Muscle of leg (tissue), 11 donors: ENCODE data around the gene CLIP2. TPM values are rescaled to one million over a fixed set of nuclear protein-coding genes. Genes with fewer than 3 reads are reported as not detected.
A peak's percentile ranks its signal among the peaks of the same experiment; 100 is the strongest.

Experiments used
- DNase-seq: peaks from one replicate; pipeline ENCODE4 v3.0.0; 2013
- H3K27ac ChIP-seq: one replicate; pipeline ENCODE4 v1.5.1; 2013; ENCODE audit warnings: mild to moderate bottlenecking, low read length, control low read depth
- H3K27me3 ChIP-seq: one replicate; pipeline ENCODE4 v1.6.1; 2013; ENCODE audit warnings: low read length; ENCODE audit not compliant: control insufficient read depth, insufficient read depth
- H3K36me3 ChIP-seq: one replicate; pipeline ENCODE4 v1.6.1; 2013; ENCODE audit warnings: low read length; ENCODE audit not compliant: control insufficient read depth, insufficient read depth
- H3K4me1 ChIP-seq: one replicate; pipeline ENCODE4 v1.6.1; 2013; ENCODE audit warnings: low read length; ENCODE audit not compliant: control insufficient read depth, insufficient read depth
- H3K4me3 ChIP-seq: one replicate; pipeline ENCODE4 v1.5.1; 2013; ENCODE audit warnings: low read length, control low read depth
- H3K9me3 ChIP-seq: replicated peaks from 2 replicates; pipeline ENCODE4 v1.6.1; 2013; ENCODE audit warnings: low read depth, low read length; ENCODE audit not compliant: control insufficient read depth
- WGBS: methylation state at CpG from one replicate; pipeline ENCODE4 v1.1.5; 2013; ENCODE audit warnings: missing lambda C conversion rate; ENCODE audit not compliant: insufficient coverage; 5-methylcytosine and 5-hydroxymethylcytosine counted together
- polyA plus RNA-seq, 8 donors: library from polyadenylated mRNA; unstranded; fragments of 120-200 nt; gene quantifications; one replicate each; pipeline versions ENCODE4 v1.2.1 to v1.2.3, GENCODE V29; 2013; ENCODE audit warnings: inconsistent platforms in 1 of 8, low replicate concordance in 1 of 8; ENCODE audit not compliant: insufficient read length in 8 of 8, insufficient read depth in 1 of 8
- total RNA-seq: library from RNA; stranded (reverse); fragments of 120-200 nt; gene quantifications from one replicate; pipeline ENCODE4 v1.2.4, GENCODE V29; 2013

Gene CLIP2
- total and polyA plus RNA-seq, 9 donors = 11.0 to 30.3 (median 21.1) TPM

- Histone ChIP-seq H3K4me1 (peaks cover 35% of the 10 kb centered on the region), H3K27ac (no peak overlapping the region), H3K9me3 (peaks cover 3% of the 10 kb centered on the region), H3K27me3 (no peaks in the 10 kb centered on the region), H3K36me3 (no peaks in the 10 kb centered on the region), H3K4me3 (no peak overlapping the region)
- 55% methylated on average over 2 of the region's 4 CpGs for WGBS
- DNase-seq = no peak
Measured at GRCh38 chr7:74293577-74293908, 4.3 kb downstream of the CLIP2 start.

DNA sequence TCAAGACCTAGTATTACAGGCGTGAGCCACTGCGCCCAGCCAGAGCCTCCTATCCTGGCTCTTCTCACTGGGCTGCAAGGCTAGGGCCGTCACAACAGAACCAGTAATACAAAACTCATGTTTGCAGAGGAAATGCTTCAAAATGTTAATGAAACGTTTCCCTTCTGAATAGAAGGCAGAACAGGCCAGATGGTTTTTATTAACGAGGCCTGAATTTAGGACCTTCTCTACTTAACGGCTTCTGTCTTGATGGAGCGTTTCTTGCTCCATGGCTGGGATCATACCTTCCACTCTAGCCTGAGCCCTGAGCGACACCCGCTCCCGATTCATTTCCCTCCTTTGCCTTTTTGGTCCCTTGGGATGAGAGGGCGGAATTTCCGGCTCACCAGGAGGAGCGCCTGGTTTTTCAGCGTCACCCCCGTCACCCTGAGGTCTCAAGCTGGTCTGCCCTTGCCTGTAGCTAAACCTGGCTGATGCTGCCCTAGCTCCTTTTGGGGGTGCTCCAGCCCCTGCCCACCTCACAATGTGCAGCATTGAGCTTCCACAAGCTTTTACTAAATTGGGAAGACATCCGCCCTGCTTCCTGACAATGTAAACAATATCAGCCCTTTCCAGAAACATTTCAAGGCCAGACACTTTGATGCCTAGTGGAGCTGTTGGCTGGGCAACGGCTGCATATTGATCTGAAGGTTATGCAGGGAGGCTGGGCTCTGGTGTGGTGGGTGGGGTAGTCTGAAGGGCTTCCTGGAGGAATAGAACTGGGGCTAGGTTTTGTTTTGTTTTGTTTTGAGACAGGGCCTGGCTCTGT is 5.2 kb downstream of the CLIP2 start:
- Histone ChIP-seq H3K27ac (peak overlapping the region; percentile 66), H3K27me3 (no peaks in the 10 kb centered on the region), H3K9me3 (peaks cover 3% of the 10 kb centered on the region), H3K4me3 (no peak overlapping the region), H3K4me1 (peaks cover 29% of the 10 kb centered on the region), H3K36me3 (no peaks in the 10 kb centered on the region)
- DNase-seq = peak; percentile 93
- 12% methylated on average over 11 of the region's 17 CpGs for WGBS

DNA sequence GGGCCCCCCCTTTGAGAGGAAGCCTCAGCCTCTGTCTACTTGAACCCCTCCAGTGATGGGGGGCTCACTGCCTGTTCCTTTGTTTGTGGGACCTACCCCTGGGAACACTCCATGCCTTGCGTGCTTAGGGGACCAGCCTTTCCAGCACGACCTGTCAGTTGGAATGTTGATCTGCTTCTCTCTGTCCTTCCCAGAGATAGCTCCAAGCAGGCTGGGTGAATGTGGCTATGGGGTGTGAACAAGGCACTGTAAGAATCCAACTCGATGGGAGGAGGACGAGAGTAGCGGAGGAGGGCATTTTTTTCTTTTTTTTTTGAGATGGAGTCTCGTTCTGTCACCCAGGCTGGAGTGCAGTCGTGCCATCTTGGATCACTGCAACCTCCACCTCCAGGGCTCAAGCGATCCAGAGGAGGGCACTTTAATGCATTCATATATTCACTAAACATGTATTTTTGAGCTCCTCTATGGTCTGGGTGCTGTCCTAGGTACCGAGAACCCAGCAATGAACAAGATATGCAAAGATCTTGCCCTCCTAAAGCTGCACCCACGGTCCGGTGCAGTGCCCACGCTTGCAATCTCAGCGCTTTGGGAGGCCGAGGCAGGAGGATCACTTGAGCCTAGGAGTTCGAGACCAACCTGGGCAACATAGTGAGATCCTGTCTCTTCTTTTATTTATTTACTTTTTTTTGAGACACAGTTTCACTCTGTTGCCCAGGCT is 8.5 kb downstream of the CLIP2 start:
- Histone ChIP-seq H3K9me3 (peaks cover 3% of the 10 kb centered on the region), H3K27me3 (no peaks in the 10 kb centered on the region), H3K4me1 (peaks cover 20% of the 10 kb centered on the region), H3K36me3 (no peaks in the 10 kb centered on the region), H3K4me3 (no peak overlapping the region), H3K27ac (no peak overlapping the region)
- WGBS = 89% methylated on average over 9 of the region's 15 CpGs
- no peak for DNase-seq

DNA sequence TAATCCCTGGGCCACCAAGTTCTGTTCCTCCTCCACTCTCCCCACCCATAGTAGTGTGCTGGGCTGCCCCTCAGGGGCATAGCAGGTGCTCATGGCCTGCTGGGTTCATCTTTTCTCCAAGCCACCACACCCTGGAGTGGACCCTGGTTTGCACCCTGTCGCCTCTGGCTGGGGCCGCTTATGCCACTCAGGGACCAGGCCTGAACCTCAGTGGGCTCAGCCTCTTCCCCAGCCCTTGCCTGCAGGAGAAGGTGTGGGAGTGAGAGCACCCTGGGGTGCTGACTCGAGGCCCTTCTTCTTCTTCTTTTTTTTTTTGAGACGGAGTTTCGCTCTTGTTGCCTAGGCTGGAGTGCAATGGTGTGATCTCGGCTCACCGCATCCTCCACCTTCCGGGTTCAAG is 10.2 kb downstream of the CLIP2 start:
- peaks cover 15% of the 10 kb centered on the region for H3K4me1 ChIP-seq

DNA sequence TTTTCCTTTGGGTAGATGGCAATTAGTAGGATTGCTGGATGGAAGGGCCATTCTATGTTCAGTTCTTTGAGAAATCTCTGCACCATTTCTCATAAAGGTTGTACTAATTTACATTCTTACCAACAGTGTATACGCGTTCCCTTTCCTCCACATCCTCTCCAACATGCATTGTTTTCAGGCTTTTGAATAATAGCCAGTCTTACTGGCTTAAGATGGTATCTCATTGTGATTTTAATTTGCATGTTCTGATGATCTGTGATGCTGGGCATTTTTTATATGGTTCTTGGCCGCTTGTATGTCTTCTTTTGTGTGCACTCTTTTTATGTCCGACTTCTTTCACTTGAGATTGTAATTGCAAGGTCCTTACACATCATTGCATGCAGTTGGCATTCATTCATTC is 11.7 kb downstream of the CLIP2 start:
- H3K9me3 ChIP-seq = peaks cover 3% of the 10 kb centered on the region
- no peak overlapping the region for H3K27ac ChIP-seq
- H3K36me3 ChIP-seq = no peaks in the 10 kb centered on the region
- DNase-seq = no peak
- no peak overlapping the region for H3K4me3 ChIP-seq
- H3K4me1 ChIP-seq = peaks cover 14% of the 10 kb centered on the region
- no peaks in the 10 kb centered on the region for H3K27me3 ChIP-seq
- WGBS = no CpG with 5 or more reads among the region's 4 CpGs

More for the DNA sequence above, 10.2 kb downstream of the CLIP2 start:
- Histone ChIP-seq H3K27me3 (no peaks in the 10 kb centered on the region), H3K27ac (no peak overlapping the region), H3K9me3 (peaks cover 3% of the 10 kb centered on the region), H3K36me3 (no peaks in the 10 kb centered on the region), H3K4me3 (no peak overlapping the region)
- WGBS = 96% methylated on average over 5 of the region's 8 CpGs
- no peak for DNase-seq

DNA sequence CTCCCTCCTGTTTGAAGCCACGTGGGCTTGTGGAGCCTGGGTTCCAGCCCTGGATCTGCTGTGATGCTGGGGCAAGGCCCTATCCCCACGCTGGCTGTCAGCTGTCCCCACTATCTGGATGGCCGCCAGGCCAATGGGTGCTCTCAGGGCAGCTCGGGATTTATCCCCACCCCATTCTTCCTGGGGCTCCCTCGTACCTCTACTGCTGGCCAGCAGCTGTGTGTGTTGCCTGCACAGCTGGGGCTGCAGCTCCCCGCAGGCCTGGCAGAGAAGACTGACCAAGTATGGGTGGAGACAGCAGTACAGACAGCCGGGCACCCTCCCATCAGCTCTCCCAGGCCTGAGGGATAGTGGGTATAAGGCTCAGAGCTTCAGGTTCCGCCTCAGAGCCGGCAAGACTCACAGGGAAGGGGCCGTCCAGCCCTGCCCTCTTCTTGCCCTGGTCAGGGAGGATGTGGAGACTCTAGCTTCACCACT is 13.6 kb downstream of the CLIP2 start:
- Histone ChIP-seq H3K9me3 (no peaks in the 10 kb centered on the region), H3K27me3 (no peaks in the 10 kb centered on the region), H3K36me3 (no peaks in the 10 kb centered on the region), H3K4me3 (no peak overlapping the region), H3K4me1 (peaks cover 31% of the 10 kb centered on the region), H3K27ac (peak overlapping the region; percentile 29)
- DNase-seq = peak; percentile 54
- 46% methylated on average over 7 of the region's 10 CpGs for WGBS

DNA sequence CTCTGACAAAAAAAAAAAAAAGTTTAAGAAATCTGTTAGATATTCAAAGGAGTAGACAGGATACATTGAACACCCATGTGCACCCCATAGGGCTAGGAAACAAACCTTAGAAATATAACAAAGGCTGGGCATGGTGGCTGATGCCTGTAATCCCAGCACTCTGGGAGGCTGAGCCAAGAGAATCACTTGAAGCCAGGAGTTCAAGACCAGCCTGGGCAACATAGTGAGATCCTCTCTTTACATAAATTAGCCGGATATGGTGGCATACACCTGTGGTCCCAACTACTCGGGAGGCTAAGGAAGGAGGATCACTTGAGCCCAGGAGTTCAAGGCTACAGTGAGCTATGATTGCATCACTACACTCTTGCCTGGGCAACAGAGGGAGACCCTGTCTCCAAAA is 15.3 kb downstream of the CLIP2 start:
- DNase-seq = no peak
- H3K9me3 ChIP-seq = no peaks in the 10 kb centered on the region
- peaks cover 4% of the 10 kb centered on the region for H3K36me3 ChIP-seq
- no CpG with 5 or more reads among the region's 2 CpGs for WGBS
- peaks cover 34% of the 10 kb centered on the region for H3K4me1 ChIP-seq
- no peaks in the 10 kb centered on the region for H3K27me3 ChIP-seq
- no peak overlapping the region for H3K4me3 ChIP-seq
- no peak overlapping the region for H3K27ac ChIP-seq

- peak; percentile 58 for DNase-seq
- 52% methylated on average over 22 of the region's 27 CpGs for WGBS
- Histone ChIP-seq H3K4me3 (no peak overlapping the region), H3K27me3 (no peaks in the 10 kb centered on the region), H3K4me1 (peaks cover 34% of the 10 kb centered on the region), H3K36me3 (peaks cover 4% of the 10 kb centered on the region), H3K27ac (peak overlapping the region; percentile 62), H3K9me3 (no peaks in the 10 kb centered on the region)
Measured at GRCh38 chr7:74306004-74306729, 17.0 kb downstream of the CLIP2 start.

DNA sequence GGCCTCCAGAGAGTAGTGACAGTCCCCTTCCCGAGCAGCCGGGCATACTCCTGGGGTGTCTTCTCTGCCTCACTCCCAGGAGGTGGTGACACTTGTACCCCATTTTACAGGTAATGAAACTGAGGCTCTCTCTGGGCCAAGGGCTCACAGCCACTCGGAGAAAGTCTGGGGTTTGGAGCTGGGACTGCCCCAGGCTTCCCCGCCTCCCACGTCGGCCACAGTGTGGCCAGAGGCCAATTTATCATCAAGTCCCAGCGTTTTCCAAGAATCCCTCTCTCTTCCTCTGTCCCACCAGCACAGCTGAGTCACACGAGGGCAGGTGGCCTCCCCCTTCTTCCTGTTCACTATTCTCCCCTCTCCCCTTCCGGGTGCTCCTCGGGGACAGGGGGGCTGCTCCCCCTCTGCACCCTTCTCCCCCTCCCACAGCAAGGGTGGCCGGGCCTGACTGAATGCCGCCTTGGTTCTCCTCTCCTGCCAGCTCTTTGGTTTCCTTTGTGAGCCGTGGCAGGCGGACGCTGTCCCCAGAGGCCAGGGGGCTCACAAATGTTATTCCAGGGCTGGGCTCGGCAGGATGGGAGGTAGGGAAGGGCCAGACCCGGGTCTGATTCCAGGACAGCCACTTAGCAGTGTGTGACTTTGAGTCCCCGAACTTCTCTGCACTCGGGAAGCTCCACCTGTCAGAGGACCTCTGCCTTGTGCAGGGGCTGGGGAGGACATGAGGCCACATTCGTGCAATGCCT is 17.7 kb downstream of the CLIP2 start:
- H3K4me1 ChIP-seq = peaks cover 34% of the 10 kb centered on the region
- DNase-seq = peak; percentile 88
- H3K27ac ChIP-seq = peak overlapping the region; percentile 62
- peaks cover 4% of the 10 kb centered on the region for H3K36me3 ChIP-seq
- 6% methylated on average over 16 of the region's 20 CpGs for WGBS
- H3K9me3 ChIP-seq = no peaks in the 10 kb centered on the region
- H3K27me3 ChIP-seq = no peaks in the 10 kb centered on the region
- peak overlapping the region; percentile 12 for H3K4me3 ChIP-seq
